Transverse colon (tissue), 4 donors: ENCODE data around the gene SEC14L1.

Source experiments
- EP300 ChIP-seq: sonication (generic); formaldehyde crosslinking; IDR thresholded peaks from one replicate; pipeline ENCODE4 v1.6.1; 2017; ENCODE audit warnings: antibody characterized with exemption, low read depth
- POLR2AphosphoS5 ChIP-seq, 3 donors: sonication (generic); formaldehyde crosslinking; IDR thresholded peaks; one replicate each; pipeline ENCODE4 v1.6.1; 2016; ENCODE audit warnings: antibody characterized with exemption in 3 of 3
- TF ChIP-seq, protein P1 (sequence below), 5 experiments: fragments of 200-600 bp in 3 of 5; fragments of 450-650 bp in 2 of 5; sonication (generic) in 3 of 5; IDR thresholded peaks; 1 replicate in 2 of 5; 2 replicates in 3 of 5; pipeline ENCODE4 v1.5.1; 2016 to 2017; ENCODE audit warnings: antibody characterized with exemption in 5 of 5, inconsistent platforms in 3 of 5, mild to moderate bottlenecking in 2 of 5, moderate library complexity in 1 of 5

- TF ChIP-seq POLR2AphosphoS5 (IDR thresholded peaks at IDR 0.05) = peak in 1 of 3 donors; percentile 24
- TF ChIP-seq, protein P1, sequence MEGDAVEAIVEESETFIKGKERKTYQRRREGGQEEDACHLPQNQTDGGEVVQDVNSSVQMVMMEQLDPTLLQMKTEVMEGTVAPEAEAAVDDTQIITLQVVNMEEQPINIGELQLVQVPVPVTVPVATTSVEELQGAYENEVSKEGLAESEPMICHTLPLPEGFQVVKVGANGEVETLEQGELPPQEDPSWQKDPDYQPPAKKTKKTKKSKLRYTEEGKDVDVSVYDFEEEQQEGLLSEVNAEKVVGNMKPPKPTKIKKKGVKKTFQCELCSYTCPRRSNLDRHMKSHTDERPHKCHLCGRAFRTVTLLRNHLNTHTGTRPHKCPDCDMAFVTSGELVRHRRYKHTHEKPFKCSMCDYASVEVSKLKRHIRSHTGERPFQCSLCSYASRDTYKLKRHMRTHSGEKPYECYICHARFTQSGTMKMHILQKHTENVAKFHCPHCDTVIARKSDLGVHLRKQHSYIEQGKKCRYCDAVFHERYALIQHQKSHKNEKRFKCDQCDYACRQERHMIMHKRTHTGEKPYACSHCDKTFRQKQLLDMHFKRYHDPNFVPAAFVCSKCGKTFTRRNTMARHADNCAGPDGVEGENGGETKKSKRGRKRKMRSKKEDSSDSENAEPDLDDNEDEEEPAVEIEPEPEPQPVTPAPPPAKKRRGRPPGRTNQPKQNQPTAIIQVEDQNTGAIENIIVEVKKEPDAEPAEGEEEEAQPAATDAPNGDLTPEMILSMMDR (IDR thresholded peaks at IDR 0.05) = no peak
- peak; percentile 40 for TF ChIP-seq EP300
Measured at GRCh38 chr17:77109764-77110359, 30.9 kb upstream of the SEC14L1 start.
